Stimulated activated CD4-positive, alpha-beta T cell treated with anti-CD3 and anti-CD28 coated beads, Interleukin-1b, Interleukin-23, amount 100 ng/mL, for 48 hours (primary cell): ENCODE measurements around the gene MAU2.

Experiments used
- DNase-seq: peaks from one replicate; pipeline ENCODE4 v3.0.0-alpha.2; 2020

MAU2 gene

GRCh38 chr19:19320361-19321140 is at the start of gene MAU2, which contains the start of gene SUGP1:
TSS of gene MAU2 (plus strand) at chr19:19320829. CDS start at chr19:19320860, 31 bp downstream.
TSS of gene SUGP1 (minus strand) at chr19:19320509. CDS start at chr19:19320496, 13 bp downstream.
- DNase-seq, result peak; percentile 92

- no peak for DNase-seq
Observed at GRCh38 chr19:19271828-19272599, 48.6 kb upstream of the MAU2 start.

- no peak for DNase-seq
Observed at GRCh38 chr19:19274146-19274545, 46.5 kb upstream of the MAU2 start.

GRCh38 chr19:19274716-19275565 is 45.7 kb upstream of the MAU2 start:
- no peak for DNase-seq

- no peak for DNase-seq
Observed at GRCh38 chr19:19276386-19276785, 44.2 kb upstream of the MAU2 start.

- no peak for DNase-seq
Observed at GRCh38 chr19:19276851-19277250, 43.8 kb upstream of the MAU2 start.

GRCh38 chr19:19278315-19278714 is 42.3 kb upstream of the MAU2 start:
- no peak for DNase-seq

GRCh38 chr19:19279062-19279612 is 41.5 kb upstream of the MAU2 start:
- no peak for DNase-seq

GRCh38 chr19:19279853-19280252 is 40.8 kb upstream of the MAU2 start:
- DNase-seq, result no peak

GRCh38 chr19:19280561-19280960 is 40.1 kb upstream of the MAU2 start:
- DNase-seq, result no peak

- DNase-seq, result no peak
Observed at GRCh38 chr19:19285686-19286085, 34.9 kb upstream of the MAU2 start.

- DNase-seq, result no peak
Observed at GRCh38 chr19:19292607-19293006, 28.0 kb upstream of the MAU2 start.

- no peak for DNase-seq
Observed at GRCh38 chr19:19294914-19295313, 25.7 kb upstream of the MAU2 start.

GRCh38 chr19:19296953-19297689 is 23.5 kb upstream of the MAU2 start:
- no peak for DNase-seq

- DNase-seq, result no peak
Observed at GRCh38 chr19:19297759-19298158, 22.9 kb upstream of the MAU2 start.

GRCh38 chr19:19300613-19301012 is 20.0 kb upstream of the MAU2 start:
- DNase-seq, result no peak

- no peak for DNase-seq
Observed at GRCh38 chr19:19303411-19303810, 17.2 kb upstream of the MAU2 start.

GRCh38 chr19:19304186-19304965 is 16.3 kb upstream of the MAU2 start:
- no peak for DNase-seq

GRCh38 chr19:19305066-19305465 is 15.6 kb upstream of the MAU2 start:
- DNase-seq, result no peak

GRCh38 chr19:19305696-19306095 is 14.9 kb upstream of the MAU2 start:
- DNase-seq, result no peak

GRCh38 chr19:19306191-19306590 is 14.4 kb upstream of the MAU2 start:
- no peak for DNase-seq
